Astrocyte (in vitro differentiated cells and primary cell): Measurements from ENCODE around the gene ADM.

Source experiments
- CTCF ChIP-seq: IDR thresholded peaks from 2 replicates; pipeline ENCODE4 v1.5.1; 2011; ENCODE audit warnings: low read depth, mild to moderate bottlenecking, inconsistent platforms, low read length, moderate library complexity; ENCODE audit not compliant: insufficient read depth
- EZH2 ChIP-seq: IDR thresholded peaks from 2 replicates; pipeline ENCODE4 v1.6.1; 2012; ENCODE audit warnings: mild to moderate bottlenecking, low read length, inconsistent platforms; ENCODE audit not compliant: insufficient read depth

DNA sequence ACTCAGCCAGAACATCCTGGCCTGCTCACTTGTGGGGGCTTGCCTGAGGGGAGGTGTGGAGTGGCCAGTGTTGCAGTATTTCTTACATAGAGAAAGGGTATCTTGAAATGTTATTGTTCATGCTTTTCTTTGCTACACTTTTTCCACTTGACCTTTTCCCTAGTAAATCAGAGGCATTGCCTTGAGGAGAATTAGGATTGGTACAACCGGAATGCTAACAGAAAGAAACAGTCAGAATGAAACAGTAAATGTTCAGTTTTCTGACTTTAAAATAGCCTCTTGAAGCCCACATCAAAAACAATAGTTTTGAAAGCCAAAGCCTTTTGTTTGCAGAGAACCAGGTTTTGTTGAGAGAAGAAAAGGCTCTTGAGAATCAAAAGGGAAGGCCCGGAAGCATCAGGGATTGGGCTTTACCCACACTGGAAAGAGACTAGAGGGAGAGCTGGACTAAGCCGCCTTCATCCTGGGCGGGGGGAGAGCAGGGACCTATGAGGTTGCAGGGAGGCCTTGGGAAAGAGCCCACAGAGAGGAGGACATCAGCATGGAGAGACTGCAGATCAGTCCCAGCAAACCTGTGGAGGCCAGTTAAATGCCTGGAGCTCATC, 12.4 kb downstream of the ADM start:
- no peak for TF ChIP-seq CTCF
- no peak for TF ChIP-seq EZH2
